Measurements from ENCODE around the gene MMRN2.

MMRN2 gene

GRCh38 chr10:86918022-86918471 is 39.4 kb downstream of the MMRN2 start:
- Histone ChIP-seq H3K27ac (ENCODE audit: insufficient read depth, low read depth, low read length, poor library complexity, severe bottlenecking) (no peak overlapping the region), H3K36me3 (ENCODE audit: control insufficient read depth, insufficient read depth, low read length) (peaks cover 60% of the 10 kb centered on the region), H3K4me3 (ENCODE audit: insufficient read depth, low read depth, low read length) (no peak overlapping the region), H3K4me1 (ENCODE audit: control insufficient read depth, insufficient read depth, low read length) (no peaks in the 10 kb centered on the region), H3K9me3 (ENCODE audit: control insufficient read depth, low read length) (no peaks in the 10 kb centered on the region), H3K27me3 (ENCODE audit: control insufficient read depth, insufficient read depth, low read length, poor library complexity, severe bottlenecking) (no peaks in the 10 kb centered on the region)
- WGBS, 2 experiments = 90 to 94% methylated on average over 5 of the region's 5 CpGs

DNA sequence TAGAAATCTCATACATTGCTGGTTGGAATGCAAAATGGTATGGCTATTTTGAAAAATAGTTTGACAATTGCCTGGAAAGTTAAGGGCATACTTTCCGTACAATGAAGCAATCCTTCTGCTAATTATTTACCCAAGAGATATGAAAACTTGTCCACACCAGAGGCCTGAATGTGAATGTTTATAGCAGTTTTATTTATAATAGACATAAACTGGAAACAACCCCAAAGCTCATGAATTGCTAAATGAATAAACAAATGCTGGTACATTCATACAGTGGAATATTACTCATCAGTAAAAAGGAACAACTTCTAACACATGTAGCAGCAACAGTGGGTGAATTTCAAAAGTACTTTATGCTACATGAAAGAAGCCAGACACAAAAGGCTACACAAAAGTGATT is 42.7 kb downstream of the MMRN2 start:
- peaks cover 42% of the 10 kb centered on the region for H3K36me3 ChIP-seq (ENCODE audit: control insufficient read depth, insufficient read depth, low read length)
- H3K27me3 ChIP-seq (ENCODE audit: control insufficient read depth, insufficient read depth, low read length, poor library complexity, severe bottlenecking) = no peaks in the 10 kb centered on the region
- H3K9me3 ChIP-seq (ENCODE audit: control insufficient read depth, low read length) = no peaks in the 10 kb centered on the region
- 91% methylated on average over 1 of the region's 1 CpG; no CpG with 5 or more reads in 1 of the 2 experiments for WGBS, 2 experiments
- H3K4me1 ChIP-seq (ENCODE audit: control insufficient read depth, insufficient read depth, low read length) = no peaks in the 10 kb centered on the region
- no peak overlapping the region for H3K4me3 ChIP-seq (ENCODE audit: insufficient read depth, low read depth, low read length)
- H3K27ac ChIP-seq (ENCODE audit: insufficient read depth, low read depth, low read length, poor library complexity, severe bottlenecking) = no peak overlapping the region

DNA sequence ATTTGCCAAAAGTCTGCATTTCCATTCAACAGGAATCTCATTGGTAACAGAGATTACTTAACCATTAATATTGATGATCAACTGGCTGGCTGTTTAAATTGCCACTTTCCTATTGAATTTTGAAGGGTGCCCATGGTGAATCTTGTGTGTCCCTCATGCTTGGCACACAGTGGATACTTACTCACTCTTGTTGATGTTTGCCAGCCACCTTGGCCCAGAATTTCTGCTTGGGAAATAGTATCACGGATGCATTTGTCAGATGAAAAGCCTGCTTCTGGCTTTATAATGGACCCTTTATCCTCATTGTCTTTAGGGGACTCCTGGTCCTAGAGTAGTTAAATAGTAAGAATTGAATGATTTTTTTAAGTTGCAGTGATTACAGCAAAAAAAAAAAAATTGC is 52.0 kb downstream of the MMRN2 start:
- no peak overlapping the region for H3K27ac ChIP-seq (ENCODE audit: insufficient read depth, low read depth, low read length, poor library complexity, severe bottlenecking)
- H3K4me3 ChIP-seq (ENCODE audit: insufficient read depth, low read depth, low read length) = no peak overlapping the region
- H3K4me1 ChIP-seq (ENCODE audit: control insufficient read depth, insufficient read depth, low read length) = no peaks in the 10 kb centered on the region
- WGBS, 2 experiments = 86 to 100% methylated on average over 1 of the region's 1 CpG
- no peaks in the 10 kb centered on the region for H3K9me3 ChIP-seq (ENCODE audit: control insufficient read depth, low read length)
- no peaks in the 10 kb centered on the region for H3K27me3 ChIP-seq (ENCODE audit: control insufficient read depth, insufficient read depth, low read length, poor library complexity, severe bottlenecking)
- H3K36me3 ChIP-seq (ENCODE audit: control insufficient read depth, insufficient read depth, low read length) = peaks cover 27% of the 10 kb centered on the region

DNA sequence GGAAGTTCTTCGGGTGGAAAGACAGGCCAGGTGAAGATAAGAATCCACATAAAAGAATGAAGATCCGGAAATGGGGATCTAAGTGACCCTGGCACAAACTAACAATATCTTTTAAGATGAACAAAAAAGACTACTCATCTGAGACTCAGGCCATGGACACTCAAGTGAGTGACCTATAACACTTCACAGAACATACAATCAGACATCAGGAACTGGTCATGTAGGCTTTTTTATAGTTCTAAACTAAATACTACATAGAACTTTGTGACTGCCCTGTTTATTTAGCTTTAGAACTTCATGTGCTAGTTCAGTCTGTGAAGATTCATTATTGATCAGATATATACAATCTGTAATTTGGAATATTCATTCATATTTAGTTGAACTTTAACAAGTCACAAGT is 52.8 kb downstream of the MMRN2 start:
- H3K27ac ChIP-seq (ENCODE audit: insufficient read depth, low read depth, low read length, poor library complexity, severe bottlenecking) = no peak overlapping the region
- no peak overlapping the region for H3K4me3 ChIP-seq (ENCODE audit: insufficient read depth, low read depth, low read length)
- no peaks in the 10 kb centered on the region for H3K27me3 ChIP-seq (ENCODE audit: control insufficient read depth, insufficient read depth, low read length, poor library complexity, severe bottlenecking)
- H3K9me3 ChIP-seq (ENCODE audit: control insufficient read depth, low read length) = no peaks in the 10 kb centered on the region
- no peaks in the 10 kb centered on the region for H3K4me1 ChIP-seq (ENCODE audit: control insufficient read depth, insufficient read depth, low read length)
- peaks cover 27% of the 10 kb centered on the region for H3K36me3 ChIP-seq (ENCODE audit: control insufficient read depth, insufficient read depth, low read length)
- WGBS, 2 experiments = 93 to 96% methylated on average over 2 of the region's 2 CpGs

DNA sequence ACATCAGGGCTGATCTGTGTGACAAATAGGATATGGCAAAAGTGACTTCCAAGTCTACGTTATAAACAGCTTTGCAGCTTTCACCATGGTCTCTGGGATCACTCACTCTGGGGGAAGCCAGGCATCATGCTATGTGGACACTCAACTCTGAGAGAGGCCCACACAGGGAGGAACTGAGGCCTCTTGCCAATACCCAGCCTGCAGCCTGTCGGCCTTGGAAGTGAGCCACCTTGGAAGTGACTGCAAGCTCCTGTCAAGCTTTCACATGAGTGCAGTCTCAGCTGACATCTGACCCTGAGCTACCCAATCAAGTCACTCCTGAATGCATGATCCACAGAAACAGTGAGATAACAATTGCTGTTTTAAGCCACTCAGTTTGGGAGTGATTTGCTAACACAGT is 56.5 kb downstream of the MMRN2 start:
- H3K4me1 ChIP-seq (ENCODE audit: control insufficient read depth, insufficient read depth, low read length) = no peaks in the 10 kb centered on the region
- 92 to 97% methylated on average over 2 of the region's 2 CpGs for WGBS, 2 experiments
- H3K27me3 ChIP-seq (ENCODE audit: control insufficient read depth, insufficient read depth, low read length, poor library complexity, severe bottlenecking) = no peaks in the 10 kb centered on the region
- H3K9me3 ChIP-seq (ENCODE audit: control insufficient read depth, low read length) = no peaks in the 10 kb centered on the region
- H3K36me3 ChIP-seq (ENCODE audit: control insufficient read depth, insufficient read depth, low read length) = peaks cover 27% of the 10 kb centered on the region
- no peak overlapping the region for H3K27ac ChIP-seq (ENCODE audit: insufficient read depth, low read depth, low read length, poor library complexity, severe bottlenecking)
- H3K4me3 ChIP-seq (ENCODE audit: insufficient read depth, low read depth, low read length) = no peak overlapping the region

DNA sequence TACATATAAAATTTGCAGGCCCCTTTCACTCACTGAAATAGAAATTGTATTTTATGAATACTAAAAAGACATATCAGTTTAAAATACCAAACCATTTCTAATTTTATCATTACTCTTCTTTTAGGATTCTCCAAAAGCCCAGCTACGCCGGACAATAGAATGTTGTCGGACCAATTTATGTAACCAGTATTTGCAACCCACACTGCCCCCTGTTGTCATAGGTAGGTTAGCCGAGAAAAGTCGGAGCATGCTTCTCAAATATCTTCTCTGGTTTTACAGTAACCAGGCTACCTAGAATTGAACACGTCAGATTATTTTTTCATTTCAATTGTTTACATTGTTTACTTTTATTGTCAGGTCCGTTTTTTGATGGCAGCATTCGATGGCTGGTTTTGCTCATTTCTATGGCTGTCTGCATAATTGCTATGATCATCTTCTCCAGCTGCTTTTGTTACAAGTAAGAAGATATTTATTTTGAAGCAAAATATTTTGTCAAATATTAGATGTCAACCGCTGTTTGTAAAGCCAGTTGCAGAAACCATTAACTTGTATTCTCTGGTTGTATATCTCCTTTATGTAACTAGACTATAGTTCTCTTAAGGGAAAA is 57.6 kb downstream of the MMRN2 start:
- no peaks in the 10 kb centered on the region for H3K4me1 ChIP-seq (ENCODE audit: control insufficient read depth, insufficient read depth, low read length)
- no peaks in the 10 kb centered on the region for H3K9me3 ChIP-seq (ENCODE audit: control insufficient read depth, low read length)
- WGBS, 2 experiments = 53 to 64% methylated on average over 6 to 9 of the region's 9 CpGs
- peaks cover 21% of the 10 kb centered on the region for H3K36me3 ChIP-seq (ENCODE audit: control insufficient read depth, insufficient read depth, low read length)
- H3K27me3 ChIP-seq (ENCODE audit: control insufficient read depth, insufficient read depth, low read length, poor library complexity, severe bottlenecking) = no peaks in the 10 kb centered on the region
- H3K4me3 ChIP-seq (ENCODE audit: insufficient read depth, low read depth, low read length) = no peak overlapping the region
- no peak overlapping the region for H3K27ac ChIP-seq (ENCODE audit: insufficient read depth, low read depth, low read length, poor library complexity, severe bottlenecking)

DNA sequence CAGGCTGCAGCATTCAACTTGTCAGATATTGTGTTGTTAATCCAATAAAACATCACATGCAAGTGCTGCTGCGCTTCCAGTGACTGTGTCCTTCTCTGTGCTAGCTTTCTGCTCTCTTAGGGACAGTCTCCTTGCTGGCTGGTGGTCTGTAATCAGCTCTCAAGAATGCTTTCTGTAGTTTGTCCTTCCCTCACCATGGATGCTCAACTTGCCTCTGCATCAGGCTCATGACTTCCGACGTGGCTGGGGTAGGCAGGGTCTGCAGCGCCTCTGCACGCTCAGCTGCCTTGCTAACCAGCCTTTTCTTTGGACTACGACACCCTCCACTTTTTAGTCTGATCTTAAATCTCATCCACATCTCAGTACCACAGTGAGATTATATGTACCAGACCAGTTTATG is 58.3 kb downstream of the MMRN2 start:
- H3K4me1 ChIP-seq (ENCODE audit: control insufficient read depth, insufficient read depth, low read length) = no peaks in the 10 kb centered on the region
- H3K36me3 ChIP-seq (ENCODE audit: control insufficient read depth, insufficient read depth, low read length) = peaks cover 16% of the 10 kb centered on the region
- no peaks in the 10 kb centered on the region for H3K27me3 ChIP-seq (ENCODE audit: control insufficient read depth, insufficient read depth, low read length, poor library complexity, severe bottlenecking)
- no peak overlapping the region for H3K4me3 ChIP-seq (ENCODE audit: insufficient read depth, low read depth, low read length)
- H3K9me3 ChIP-seq (ENCODE audit: control insufficient read depth, low read length) = no peaks in the 10 kb centered on the region
- 43 to 45% methylated on average over 6 of the region's 6 CpGs for WGBS, 2 experiments
- H3K27ac ChIP-seq (ENCODE audit: insufficient read depth, low read depth, low read length, poor library complexity, severe bottlenecking) = peak overlapping the region; percentile 63

DNA sequence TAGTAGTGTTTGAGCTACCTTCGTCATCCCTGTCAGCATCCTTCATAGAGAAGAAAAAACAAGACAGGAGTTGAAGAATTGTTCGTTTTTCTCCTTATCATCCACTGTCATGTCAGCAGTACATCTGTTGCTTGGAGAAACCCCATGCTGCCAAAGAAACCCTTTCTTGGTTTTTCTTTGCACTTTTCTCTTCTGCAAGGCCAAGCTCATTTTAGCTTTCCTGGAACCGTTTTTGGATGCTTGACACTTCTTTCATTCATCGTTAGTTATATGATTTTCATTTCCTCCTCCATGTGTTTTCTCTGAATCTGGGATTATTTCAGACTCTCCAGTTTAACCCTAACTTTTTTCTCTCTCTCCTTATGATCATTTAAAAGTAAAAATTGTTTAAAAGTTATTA is 58.9 kb downstream of the MMRN2 start:
- H3K9me3 ChIP-seq (ENCODE audit: control insufficient read depth, low read length) = no peaks in the 10 kb centered on the region
- peaks cover 15% of the 10 kb centered on the region for H3K36me3 ChIP-seq (ENCODE audit: control insufficient read depth, insufficient read depth, low read length)
- no peak overlapping the region for H3K27ac ChIP-seq (ENCODE audit: insufficient read depth, low read depth, low read length, poor library complexity, severe bottlenecking)
- no peaks in the 10 kb centered on the region for H3K4me1 ChIP-seq (ENCODE audit: control insufficient read depth, insufficient read depth, low read length)
- 90 to 91% methylated on average over 4 of the region's 4 CpGs for WGBS, 2 experiments
- no peaks in the 10 kb centered on the region for H3K27me3 ChIP-seq (ENCODE audit: control insufficient read depth, insufficient read depth, low read length, poor library complexity, severe bottlenecking)
- H3K4me3 ChIP-seq (ENCODE audit: insufficient read depth, low read depth, low read length) = no peak overlapping the region

DNA sequence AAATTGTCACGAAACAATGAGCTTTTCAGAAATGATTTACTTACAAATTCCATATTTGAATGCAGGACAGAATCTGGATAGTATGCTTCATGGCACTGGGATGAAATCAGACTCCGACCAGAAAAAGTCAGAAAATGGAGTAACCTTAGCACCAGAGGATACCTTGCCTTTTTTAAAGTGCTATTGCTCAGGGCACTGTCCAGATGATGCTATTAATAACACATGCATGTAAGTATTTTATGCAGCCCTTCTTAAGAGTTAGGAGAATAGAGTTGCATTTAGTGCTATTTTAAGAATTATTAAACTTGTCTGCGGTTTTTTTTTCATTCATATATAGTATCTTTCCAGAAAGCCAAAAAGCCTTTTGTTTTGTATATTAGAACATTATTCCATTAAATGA is 67.4 kb downstream of the MMRN2 start:
- 69 to 76% methylated on average over 2 of the region's 3 CpGs for WGBS, 2 experiments
- Histone ChIP-seq H3K4me1 (ENCODE audit: control insufficient read depth, insufficient read depth, low read length) (no peaks in the 10 kb centered on the region), H3K36me3 (ENCODE audit: control insufficient read depth, insufficient read depth, low read length) (no peaks in the 10 kb centered on the region), H3K9me3 (ENCODE audit: control insufficient read depth, low read length) (no peaks in the 10 kb centered on the region), H3K4me3 (ENCODE audit: insufficient read depth, low read depth, low read length) (no peak overlapping the region), H3K27ac (ENCODE audit: insufficient read depth, low read depth, low read length, poor library complexity, severe bottlenecking) (no peak overlapping the region), H3K27me3 (ENCODE audit: control insufficient read depth, insufficient read depth, low read length, poor library complexity, severe bottlenecking) (no peaks in the 10 kb centered on the region)

DNA sequence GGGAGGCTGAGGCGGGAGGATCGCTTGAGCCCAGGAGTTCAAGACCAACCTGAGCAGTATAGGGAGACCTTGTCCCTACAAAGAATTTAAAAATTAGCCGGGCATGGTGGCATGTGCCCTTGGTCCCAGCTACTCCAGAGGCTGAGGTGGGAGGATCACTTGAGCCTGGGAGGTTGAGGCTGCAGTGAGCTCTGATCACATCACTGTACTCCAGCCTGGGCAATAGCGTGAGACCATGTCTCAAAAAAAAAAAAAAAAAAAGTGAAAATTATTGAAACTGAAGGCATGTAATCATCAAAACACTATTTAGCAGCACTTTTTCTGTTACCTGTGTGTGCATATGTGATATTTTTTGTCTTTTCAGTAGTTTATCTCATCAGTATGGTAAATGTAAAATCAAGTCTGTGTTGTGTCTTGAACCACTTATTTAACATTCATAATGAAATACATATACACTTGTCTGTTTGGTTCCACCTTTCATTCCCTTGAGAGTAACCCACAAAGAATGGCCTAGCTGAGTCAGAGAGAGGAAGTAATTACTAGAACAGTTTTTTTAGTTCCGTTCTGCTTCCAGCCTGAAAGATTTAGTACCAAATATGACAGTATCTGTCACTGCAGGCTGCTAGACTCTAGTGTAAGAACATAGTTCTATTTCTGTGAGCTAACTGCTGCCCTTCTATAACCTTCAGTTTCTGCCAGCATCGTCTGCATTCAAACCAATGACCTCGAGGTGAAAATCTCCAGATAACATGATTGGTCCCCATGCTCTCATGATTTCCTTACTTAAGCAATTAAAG is 68.6 kb downstream of the MMRN2 start:
- H3K36me3 ChIP-seq (ENCODE audit: control insufficient read depth, insufficient read depth, low read length) = no peaks in the 10 kb centered on the region
- no peak overlapping the region for H3K27ac ChIP-seq (ENCODE audit: insufficient read depth, low read depth, low read length, poor library complexity, severe bottlenecking)
- no peaks in the 10 kb centered on the region for H3K4me1 ChIP-seq (ENCODE audit: control insufficient read depth, insufficient read depth, low read length)
- no peaks in the 10 kb centered on the region for H3K27me3 ChIP-seq (ENCODE audit: control insufficient read depth, insufficient read depth, low read length, poor library complexity, severe bottlenecking)
- 93 to 94% methylated on average over 6 to 7 of the region's 7 CpGs for WGBS, 2 experiments
- no peaks in the 10 kb centered on the region for H3K9me3 ChIP-seq (ENCODE audit: control insufficient read depth, low read length)
- no peak overlapping the region for H3K4me3 ChIP-seq (ENCODE audit: insufficient read depth, low read depth, low read length)
